ENCODE data around the gene TEAD1. TPM values are rescaled to one million over a fixed set of nuclear protein-coding genes. Genes with fewer than 3 reads are reported as not detected.
"Not testable (repeated sequence)": the region's sequence is repeated elsewhere in the genome, so short reads cannot be mapped to it uniquely, and the experiment has no call there.

Gene TEAD1
- total RNA-seq, 2 experiments from 2014 or later, result 0.12 to 0.15 TPM

DNA sequence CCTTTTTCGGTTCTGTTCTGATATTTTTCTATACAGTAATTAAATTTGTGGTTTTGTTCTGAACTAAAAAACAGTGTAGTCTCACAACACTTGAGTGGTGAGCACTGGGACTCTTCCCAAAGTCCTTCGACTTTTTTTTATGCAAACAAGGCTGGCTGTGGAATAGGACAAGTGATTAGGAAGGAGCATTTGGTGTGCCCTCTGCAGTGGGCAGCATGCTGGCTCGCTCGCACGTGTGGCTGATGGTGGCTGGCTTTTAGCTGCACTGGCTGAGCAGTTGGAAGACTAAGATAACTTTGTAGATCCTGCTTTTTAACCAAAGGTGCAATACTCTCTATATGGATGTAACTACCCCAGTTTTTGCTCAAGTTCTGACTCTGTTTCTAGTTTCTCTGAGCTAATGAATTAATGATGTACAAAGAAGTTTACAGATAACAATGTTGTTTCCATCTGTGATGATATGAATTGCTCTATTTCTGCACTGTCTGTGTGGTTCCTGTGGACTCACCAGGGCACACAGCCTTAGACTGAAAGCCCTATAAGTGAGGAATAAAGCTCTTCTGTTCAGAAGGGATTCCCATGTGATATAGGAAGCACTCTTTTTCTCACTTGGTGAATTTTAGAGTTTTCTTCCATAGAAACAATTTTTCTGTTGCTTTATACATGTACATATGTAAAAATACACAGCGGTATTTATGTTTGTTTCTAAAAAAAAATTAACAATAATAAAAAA is 191.8 kb downstream of the TEAD1 start:
- H3K4me1 Mint-ChIP-seq, result no peaks in the 10 kb centered on the region
- H3K27me3 Mint-ChIP-seq, result peaks cover 41% of the 10 kb centered on the region
- ChIA-PET CTCF (interaction anchor here (1.2 kb wide), 1 partner anchor 24 kb away, joined by 3 read pairs; no protein-coding TSS in a partner anchor), POLR2A (no interaction called here)
- H3K9me3 Mint-ChIP-seq, result no peaks in the 10 kb centered on the region
- H3K4me3 Mint-ChIP-seq, result no peak overlapping the region
- H3K27ac Mint-ChIP-seq, result no peak overlapping the region
- H3K36me3 Mint-ChIP-seq (ENCODE audit: low read depth), result no peaks in the 10 kb centered on the region
- DNase-seq, result no peak

DNA sequence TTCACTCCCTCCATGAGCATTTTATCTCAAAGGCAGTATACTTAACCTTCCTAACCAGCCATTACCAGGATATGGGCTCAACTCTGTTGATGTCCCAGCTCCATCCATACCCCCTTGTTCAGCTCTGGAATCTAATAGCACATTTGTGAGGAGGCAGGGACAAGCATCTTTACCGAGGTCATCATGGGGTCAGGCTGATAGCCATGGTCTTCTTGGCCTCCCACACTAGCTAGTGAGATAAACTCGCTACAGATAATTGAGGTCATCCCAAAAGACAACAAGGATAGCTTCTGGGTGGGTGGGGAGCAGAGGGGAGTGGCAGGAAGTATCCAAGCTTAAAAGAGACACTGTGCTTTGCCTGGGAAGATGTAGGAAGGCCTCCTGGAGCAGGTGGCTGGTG is 193.3 kb downstream of the TEAD1 start:
- Mint-ChIP-seq H3K4me3 (no peak overlapping the region), H3K27me3 (peaks cover 33% of the 10 kb centered on the region), H3K4me1 (no peaks in the 10 kb centered on the region), H3K27ac (no peak overlapping the region), H3K36me3 (ENCODE audit: low read depth) (no peaks in the 10 kb centered on the region), H3K9me3 (no peaks in the 10 kb centered on the region)
- POLR2A ChIA-PET, result no interaction called here
- CTCF ChIA-PET, result interaction anchor here (0.6 kb wide), 1 partner anchor 18 kb away, joined by 4 read pairs; no protein-coding TSS in a partner anchor
- DNase-seq, result no peak

DNA sequence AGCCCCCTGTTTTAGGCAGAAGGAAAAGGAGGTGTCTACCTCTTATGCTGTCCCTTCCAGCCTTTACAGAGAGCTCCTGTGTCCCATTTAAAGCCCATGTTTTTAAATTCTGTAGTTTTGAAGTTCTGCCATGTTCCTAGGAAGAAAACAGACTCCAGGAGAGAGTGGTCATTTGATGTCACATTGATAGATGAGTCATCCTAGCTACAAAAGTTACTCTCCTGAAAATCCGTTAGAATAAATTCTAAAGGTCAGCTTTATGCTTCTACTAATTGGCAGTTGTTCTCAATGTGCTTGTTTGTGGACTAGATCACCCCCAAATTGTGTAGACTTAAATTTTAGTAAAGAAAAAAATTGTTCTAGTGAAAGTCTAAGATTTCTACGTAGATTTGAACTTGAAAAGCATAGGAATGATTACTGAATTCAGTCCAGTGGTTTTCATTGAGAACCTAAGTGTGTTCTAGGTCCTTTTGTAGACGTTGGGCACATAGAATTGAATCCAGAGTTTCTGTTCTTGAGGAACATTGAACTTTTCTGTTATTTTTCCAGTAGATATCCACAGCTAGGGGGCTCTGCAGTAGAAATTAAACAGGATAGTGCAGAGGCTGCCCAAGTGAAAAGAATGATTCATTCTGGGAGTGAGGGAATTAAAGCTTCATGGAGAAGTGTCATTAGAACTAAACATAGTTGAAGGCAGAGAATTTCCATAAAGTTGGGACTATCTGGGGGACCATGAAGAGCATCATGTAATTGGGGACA is 194.3 kb downstream of the TEAD1 start:
- H3K4me3 Mint-ChIP-seq, result no peak overlapping the region
- H3K4me1 Mint-ChIP-seq, result no peaks in the 10 kb centered on the region
- no peak for DNase-seq
- ChIA-PET POLR2A (no interaction called here), CTCF (interaction anchor here (0.7 to 1.0 kb wide), 2 partner anchors 51 to 199 kb away, joined by 3 read pairs; no protein-coding TSS in a partner anchor)
- no peaks in the 10 kb centered on the region for H3K9me3 Mint-ChIP-seq
- peaks cover 25% of the 10 kb centered on the region for H3K27me3 Mint-ChIP-seq
- no peaks in the 10 kb centered on the region for H3K36me3 Mint-ChIP-seq (ENCODE audit: low read depth)
- H3K27ac Mint-ChIP-seq, result no peak overlapping the region

DNA sequence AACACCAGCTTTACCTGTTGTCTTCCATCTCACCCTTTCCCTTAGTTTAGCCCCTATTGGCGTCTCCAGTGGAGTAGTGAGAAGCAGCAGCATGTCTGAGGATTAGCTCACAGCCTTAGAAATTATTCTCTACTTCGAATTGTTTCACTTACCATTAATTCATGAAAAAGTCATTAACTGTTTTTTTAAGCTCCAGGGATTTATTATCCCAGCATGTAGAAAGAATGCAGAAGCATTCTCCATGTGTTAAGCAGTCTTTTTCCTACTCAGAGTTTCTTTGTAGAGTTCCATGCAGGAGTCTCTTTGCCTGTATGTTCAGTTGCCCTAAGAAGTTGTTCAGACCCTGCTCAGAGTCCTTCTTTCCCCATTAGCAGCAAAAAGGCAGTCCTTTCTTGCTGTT is 197.0 kb downstream of the TEAD1 start:
- Mint-ChIP-seq H3K4me3 (no peak overlapping the region), H3K9me3 (no peaks in the 10 kb centered on the region), H3K36me3 (ENCODE audit: low read depth) (no peaks in the 10 kb centered on the region), H3K27me3 (peaks cover 7% of the 10 kb centered on the region), H3K27ac (no peak overlapping the region), H3K4me1 (no peaks in the 10 kb centered on the region)
- ChIA-PET CTCF (interaction anchor here (0.6 to 1.8 kb wide), 4 partner anchors 9 to 272 kb away, joined by 3 to 5 read pairs (median 4); no protein-coding TSS in a partner anchor), POLR2A (no interaction called here)
- no peak for DNase-seq

DNA sequence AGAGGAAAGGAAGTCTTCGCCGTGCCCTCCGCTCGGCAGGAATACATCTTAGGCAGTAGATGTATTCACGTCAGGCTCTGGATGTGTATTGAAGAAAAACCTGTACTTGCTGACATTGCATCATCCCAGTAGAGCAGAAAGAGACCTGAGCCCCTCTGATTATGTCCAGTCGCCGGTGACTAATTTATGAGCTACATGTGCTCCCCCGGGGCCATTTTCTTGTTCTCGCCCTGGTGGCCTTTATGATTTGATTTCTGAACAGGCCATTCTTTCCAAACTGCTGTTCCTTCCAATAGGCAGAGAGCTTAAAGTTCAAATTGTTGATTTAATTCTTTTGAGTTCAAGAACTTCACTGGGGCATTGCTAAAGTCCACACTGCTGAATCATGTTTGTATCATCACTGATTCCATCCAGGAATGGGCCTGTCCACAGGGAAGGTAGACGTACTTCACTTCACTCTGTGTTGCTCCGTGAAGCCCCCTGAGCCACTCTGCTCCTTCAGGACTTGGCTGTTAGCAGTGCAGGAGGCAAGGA is 197.6 kb downstream of the TEAD1 start:
- H3K4me1 Mint-ChIP-seq, result no peaks in the 10 kb centered on the region
- CTCF ChIA-PET, result interaction anchor here (0.7 to 1.7 kb wide), 3 partner anchors 8 to 28 kb away, joined by 3 to 5 read pairs (median 3); no protein-coding TSS in a partner anchor
- POLR2A ChIA-PET, result no interaction called here

DNA sequence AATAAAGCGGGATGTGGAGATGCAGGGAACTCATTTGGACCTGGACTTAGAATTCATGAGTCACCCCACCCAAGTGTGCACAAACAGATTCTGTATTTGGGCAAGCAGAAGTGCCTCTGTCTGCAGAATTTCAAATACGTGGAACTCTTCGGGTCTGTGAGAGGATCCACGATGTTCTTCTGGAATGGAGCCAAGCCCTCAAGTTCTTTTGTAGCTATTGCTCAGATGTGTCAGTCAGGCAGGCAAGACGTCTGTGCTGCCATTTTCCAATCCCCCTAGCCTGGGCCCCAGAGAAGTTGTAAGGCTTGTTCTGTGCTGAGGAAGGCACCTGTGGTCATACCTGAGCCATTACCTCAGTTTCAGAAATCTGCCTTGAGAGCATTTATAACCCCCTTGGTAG is 202.1 kb downstream of the TEAD1 start:
- H3K4me1 Mint-ChIP-seq, result no peaks in the 10 kb centered on the region
- no peaks in the 10 kb centered on the region for H3K9me3 Mint-ChIP-seq
- H3K27me3 Mint-ChIP-seq, result peaks cover 10% of the 10 kb centered on the region
- no peak overlapping the region for H3K27ac Mint-ChIP-seq
- no peaks in the 10 kb centered on the region for H3K36me3 Mint-ChIP-seq (ENCODE audit: low read depth)
- CTCF ChIA-PET, result no interaction called here
- H3K4me3 Mint-ChIP-seq, result no peak overlapping the region
- DNase-seq, result no peak
- POLR2A ChIA-PET, result no interaction called here

More for the DNA sequence above, 197.6 kb downstream of the TEAD1 start:
- Mint-ChIP-seq H3K9me3 (no peaks in the 10 kb centered on the region), H3K27ac (no peak overlapping the region), H3K4me3 (no peak overlapping the region), H3K36me3 (ENCODE audit: low read depth) (no peaks in the 10 kb centered on the region), H3K27me3 (peaks cover 7% of the 10 kb centered on the region)
- no peak for DNase-seq

DNA sequence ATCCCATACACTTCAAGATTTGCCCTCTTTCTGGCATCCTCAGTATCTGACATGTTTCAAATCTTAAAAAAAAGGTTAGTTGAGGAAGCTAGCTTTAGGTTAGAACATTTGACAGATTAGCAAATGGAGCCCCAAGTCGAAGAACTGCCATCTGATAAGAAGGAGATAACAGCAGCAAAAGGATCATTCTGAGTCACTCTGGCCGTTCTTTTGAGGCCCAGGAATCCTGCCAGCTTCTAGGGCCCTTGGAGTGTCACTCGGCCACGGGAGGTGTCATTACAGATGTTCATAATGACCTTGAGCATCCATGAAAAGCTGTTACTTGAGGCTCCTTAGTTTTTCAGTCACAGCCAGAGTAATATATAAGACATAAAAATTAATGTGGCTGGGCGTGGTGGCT is 202.8 kb downstream of the TEAD1 start:
- Mint-ChIP-seq H3K9me3 (no peaks in the 10 kb centered on the region), H3K4me1 (no peaks in the 10 kb centered on the region), H3K27ac (no peak overlapping the region), H3K36me3 (ENCODE audit: low read depth) (no peaks in the 10 kb centered on the region), H3K27me3 (peaks cover 10% of the 10 kb centered on the region), H3K4me3 (no peak overlapping the region)
- CTCF ChIA-PET, result no interaction called here
- no peak for DNase-seq
- POLR2A ChIA-PET, result no interaction called here

DNA sequence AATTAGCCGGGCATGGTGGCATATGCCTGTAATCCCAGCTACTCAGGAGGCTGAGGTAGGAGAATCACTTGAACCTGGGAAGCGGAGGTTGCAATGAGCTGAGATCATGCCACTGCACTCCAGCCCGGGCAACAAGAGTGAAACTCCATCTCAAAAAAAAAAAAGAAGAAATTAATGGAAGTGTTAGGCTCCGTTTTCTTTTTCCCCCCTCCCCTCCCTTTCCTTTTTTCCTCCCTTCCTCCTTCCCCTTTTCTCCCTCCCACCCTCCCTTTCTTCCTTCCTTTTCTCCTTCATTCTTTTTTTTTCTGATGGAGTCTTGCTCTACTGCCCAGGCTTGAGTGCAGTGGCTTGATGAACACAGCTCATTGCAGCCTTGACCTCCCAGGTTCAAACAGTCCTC is 203.3 kb downstream of the TEAD1 start:
- H3K9me3 Mint-ChIP-seq, CTCF ChIA-PET: not testable (repeated sequence)

DNA sequence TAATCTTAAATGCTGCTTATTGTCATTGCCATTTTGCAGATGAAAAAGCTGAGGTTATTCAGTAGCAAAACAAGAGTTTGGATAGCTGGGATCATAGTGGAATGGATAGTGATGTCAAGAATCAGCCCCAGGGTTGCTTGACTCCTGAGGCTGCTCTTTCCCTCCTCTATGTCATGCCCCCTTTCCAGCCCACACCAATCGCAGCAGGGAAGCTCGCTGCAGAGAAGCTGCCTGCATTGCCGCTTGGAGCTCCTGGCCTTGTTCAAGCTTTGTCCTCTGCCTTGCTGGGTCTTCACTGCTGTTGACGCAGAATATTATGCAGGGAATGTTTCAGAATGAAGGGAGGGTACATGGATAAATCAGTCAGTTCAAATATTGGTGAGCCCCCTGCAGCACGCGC is 206.1 kb downstream of the TEAD1 start:
- H3K4me1 Mint-ChIP-seq, result no peaks in the 10 kb centered on the region
- CTCF ChIA-PET, result interaction anchor here (0.7 to 0.9 kb wide), 2 partner anchors 9 to 35 kb away, joined by 3 to 5 read pairs; no protein-coding TSS in a partner anchor
- H3K4me3 Mint-ChIP-seq, result no peak overlapping the region
- DNase-seq, result no peak
- no peaks in the 10 kb centered on the region for H3K9me3 Mint-ChIP-seq
- no peak overlapping the region for H3K27ac Mint-ChIP-seq
- peaks cover 7% of the 10 kb centered on the region for H3K27me3 Mint-ChIP-seq
- H3K36me3 Mint-ChIP-seq (ENCODE audit: low read depth), result no peaks in the 10 kb centered on the region
- POLR2A ChIA-PET, result no interaction called here

More for the DNA sequence above, 203.3 kb downstream of the TEAD1 start:
- H3K27me3 Mint-ChIP-seq; DNase-seq; H3K27ac Mint-ChIP-seq; H3K4me1 Mint-ChIP-seq; H3K36me3 Mint-ChIP-seq (ENCODE audit: low read depth); H3K4me3 Mint-ChIP-seq; POLR2A ChIA-PET: not testable (repeated sequence)

DNA sequence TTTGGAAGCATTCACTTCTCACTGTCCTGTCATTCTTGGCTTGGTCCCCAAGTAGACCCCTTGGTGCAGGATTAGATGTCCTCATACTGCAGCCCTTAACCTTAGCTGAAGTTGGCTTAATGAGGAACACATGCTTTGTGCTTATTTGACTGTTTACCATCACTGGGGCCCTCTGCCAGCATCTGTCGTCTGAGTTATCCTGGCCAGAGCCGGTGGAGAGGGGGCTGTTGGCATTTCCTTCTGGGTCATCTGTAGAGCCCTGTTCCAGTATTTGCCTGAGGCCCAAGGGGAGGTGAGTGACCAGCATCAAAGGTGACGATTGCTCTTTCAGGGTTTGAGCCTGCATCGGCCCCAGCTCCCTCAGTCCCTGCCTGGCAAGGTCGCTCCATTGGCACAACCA is 208.4 kb downstream of the TEAD1 start:
- ChIA-PET CTCF (no interaction called here), POLR2A (no interaction called here)
- Mint-ChIP-seq H3K9me3 (no peaks in the 10 kb centered on the region), H3K4me3 (no peak overlapping the region), H3K27me3 (peaks cover 2% of the 10 kb centered on the region), H3K36me3 (ENCODE audit: low read depth) (no peaks in the 10 kb centered on the region), H3K27ac (no peak overlapping the region), H3K4me1 (no peaks in the 10 kb centered on the region)
- no peak for DNase-seq

DNA sequence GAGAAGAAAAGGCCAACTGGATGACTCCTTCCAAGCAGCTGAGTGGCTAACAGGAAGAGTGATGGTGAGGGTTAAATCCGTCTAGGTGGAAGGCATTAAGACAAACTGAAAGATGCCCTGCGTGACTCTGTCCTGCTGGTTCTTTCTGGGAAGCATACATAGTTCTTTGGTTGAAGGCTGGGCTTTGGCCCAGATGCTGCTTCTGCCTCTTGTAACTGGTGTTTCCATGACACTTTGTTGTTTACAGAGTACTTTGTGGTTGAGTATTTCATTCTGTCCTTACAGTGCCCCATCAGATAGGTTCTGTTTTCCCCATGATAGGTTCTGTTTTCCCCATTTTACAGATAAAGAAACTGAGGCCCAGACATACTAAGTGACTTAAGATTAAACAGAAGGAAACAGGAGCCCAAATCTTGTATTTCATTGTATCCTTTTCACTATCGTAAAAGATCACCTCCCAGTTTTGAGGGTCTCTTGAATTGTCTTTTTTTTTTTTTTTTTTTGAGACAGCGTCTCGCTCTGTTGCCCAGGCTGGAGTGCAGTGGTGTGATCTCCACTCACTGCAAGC is 210.6 kb downstream of the TEAD1 start:
- DNase-seq, result no peak
- ChIA-PET CTCF (interaction anchor here (0.7 to 0.9 kb wide), 2 partner anchors 17 to 596 kb away, joined by 3 to 4 read pairs; no protein-coding TSS in a partner anchor), POLR2A (no interaction called here)
- Mint-ChIP-seq H3K27ac (no peak overlapping the region), H3K9me3 (no peaks in the 10 kb centered on the region), H3K4me1 (no peaks in the 10 kb centered on the region), H3K27me3 (peaks cover 4% of the 10 kb centered on the region), H3K36me3 (ENCODE audit: low read depth) (no peaks in the 10 kb centered on the region), H3K4me3 (no peak overlapping the region)

DNA sequence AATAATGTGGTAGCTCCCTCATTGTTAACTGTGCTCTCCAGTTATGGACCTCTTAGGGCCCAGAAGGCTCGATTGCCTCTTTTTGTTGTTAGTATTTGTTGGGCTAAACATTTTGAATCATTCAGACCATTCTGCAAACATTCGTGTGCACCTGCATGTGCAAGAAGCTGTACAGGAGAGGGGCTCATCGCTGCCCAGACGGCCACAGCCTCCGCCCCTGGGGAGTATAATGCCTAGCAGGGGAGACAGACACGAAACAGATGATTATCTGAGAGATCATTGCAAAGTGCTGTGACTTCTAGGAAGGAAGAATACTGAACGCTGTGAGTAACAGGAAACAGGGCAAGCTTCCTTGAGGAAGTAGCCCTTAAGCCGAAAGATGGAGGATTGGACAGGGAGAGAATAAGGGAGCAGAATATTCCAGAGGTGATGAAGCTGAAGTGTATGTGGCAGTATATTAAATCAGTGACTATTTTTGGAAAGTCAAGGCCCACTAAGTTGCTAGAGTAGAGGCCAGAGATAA is 211.6 kb downstream of the TEAD1 start:
- Mint-ChIP-seq H3K9me3 (no peaks in the 10 kb centered on the region), H3K27me3 (peaks cover 3% of the 10 kb centered on the region), H3K36me3 (ENCODE audit: low read depth) (no peaks in the 10 kb centered on the region), H3K4me1 (no peaks in the 10 kb centered on the region), H3K4me3 (no peak overlapping the region), H3K27ac (no peak overlapping the region)
- CTCF ChIA-PET, result interaction anchor here (0.7 to 1.2 kb wide), 3 partner anchors 18 to 597 kb away, joined by 3 to 4 read pairs (median 3); no protein-coding TSS in a partner anchor
- DNase-seq, result no peak
- POLR2A ChIA-PET, result no interaction called here

All from activated CD4-positive, alpha-beta T cell treated with anti-CD3 and anti-CD28 coated beads, Interleukin-2, amount 10 ng/mL, durations not matched to agents 7 days and 5 days (primary cell).